Measurements from ENCODE around the gene KRTAP8-1. TPM values are rescaled to one million over a fixed set of nuclear protein-coding genes. Genes with fewer than 3 reads are reported as not detected.

Gene KRTAP8-1
- total RNA-seq: not detected

- H3K9ac ChIP-seq (ENCODE audit: low read depth in 1 of 3, low read length in 3 of 3): no peak within 1 kb of the TSS
- H3K27me3 ChIP-seq (ENCODE audit: control insufficient read depth in 3 of 3, insufficient read depth in 3 of 3, low read length in 3 of 3): no peaks in the 10 kb centered on the region
- no peaks in the 10 kb centered on the region for H3K36me3 ChIP-seq (ENCODE audit: control insufficient read depth in 3 of 3, insufficient read depth in 3 of 3, low read length in 3 of 3)
- H3K27ac ChIP-seq (ENCODE audit: low read depth, low read length): no peak within 1 kb of the TSS
- H3K9me3 ChIP-seq (ENCODE audit: control insufficient read depth in 3 of 3, low read length in 3 of 3): no peaks in the 10 kb centered on the region
- no peaks in the 10 kb centered on the region for H3K4me1 ChIP-seq (ENCODE audit: control insufficient read depth in 3 of 3, insufficient read depth in 3 of 3, low read length in 3 of 3)
- H3K4me3 ChIP-seq (ENCODE audit: low read length in 3 of 3): no peak within 1 kb of the TSS
These were observed at the start of gene KRTAP8-1 for GRCh38 chr21:30813174-30813573. KRTAP8-1 (minus strand) TSS chr21:30813274; CDS start chr21:30813220, 54 bp downstream.

GRCh38 chr21:30847627-30848500 is 34.8 kb upstream of the KRTAP8-1 start:
- Histone ChIP-seq H3K4me1 (ENCODE audit: control insufficient read depth in 3 of 3, insufficient read depth in 3 of 3, low read length in 3 of 3) (no peaks in the 10 kb centered on the region), H3K4me3 (ENCODE audit: low read length in 3 of 3) (no peak overlapping the region), H3K27me3 (ENCODE audit: control insufficient read depth in 3 of 3, insufficient read depth in 3 of 3, low read length in 3 of 3) (no peaks in the 10 kb centered on the region), H3K27ac (ENCODE audit: low read depth, low read length) (no peak overlapping the region), H3K36me3 (ENCODE audit: control insufficient read depth in 3 of 3, insufficient read depth in 3 of 3, low read length in 3 of 3) (no peaks in the 10 kb centered on the region), H3K9me3 (ENCODE audit: control insufficient read depth in 3 of 3, low read length in 3 of 3) (peaks cover 0 to 3% (median 0%) of the 10 kb centered on the region in 3 donors), H3K9ac (ENCODE audit: low read depth in 1 of 3, low read length in 3 of 3) (no peak overlapping the region)

- no peak overlapping the region for H3K4me3 ChIP-seq (ENCODE audit: low read length in 3 of 3)
These were observed 29.9 kb upstream of the KRTAP8-1 start for GRCh38 chr21:30842990-30843389.

GRCh38 chr21:30839304-30839703 is 26.2 kb upstream of the KRTAP8-1 start:
- H3K27me3 ChIP-seq (ENCODE audit: control insufficient read depth in 3 of 3, insufficient read depth in 3 of 3, low read length in 3 of 3): no peaks in the 10 kb centered on the region

More at GRCh38 chr21:30842990-30843389, 29.9 kb upstream of the KRTAP8-1 start:
- H3K4me1 ChIP-seq (ENCODE audit: control insufficient read depth in 3 of 3, insufficient read depth in 3 of 3, low read length in 3 of 3): no peaks in the 10 kb centered on the region
- no peaks in the 10 kb centered on the region for H3K36me3 ChIP-seq (ENCODE audit: control insufficient read depth in 3 of 3, insufficient read depth in 3 of 3, low read length in 3 of 3)
- no peaks in the 10 kb centered on the region for H3K9me3 ChIP-seq (ENCODE audit: control insufficient read depth in 3 of 3, low read length in 3 of 3)
- H3K27ac ChIP-seq (ENCODE audit: low read depth, low read length): no peak overlapping the region
- no peak overlapping the region for H3K9ac ChIP-seq (ENCODE audit: low read depth in 1 of 3, low read length in 3 of 3)
- no peaks in the 10 kb centered on the region for H3K27me3 ChIP-seq (ENCODE audit: control insufficient read depth in 3 of 3, insufficient read depth in 3 of 3, low read length in 3 of 3)

GRCh38 chr21:30838536-30838935 is 25.5 kb upstream of the KRTAP8-1 start:
- Histone ChIP-seq H3K27me3 (ENCODE audit: control insufficient read depth in 3 of 3, insufficient read depth in 3 of 3, low read length in 3 of 3) (no peaks in the 10 kb centered on the region), H3K4me3 (ENCODE audit: low read length in 3 of 3) (no peak overlapping the region), H3K4me1 (ENCODE audit: control insufficient read depth in 3 of 3, insufficient read depth in 3 of 3, low read length in 3 of 3) (no peaks in the 10 kb centered on the region), H3K9me3 (ENCODE audit: control insufficient read depth in 3 of 3, low read length in 3 of 3) (peaks cover 0 to under 1% (median 0%) of the 10 kb centered on the region in 3 donors), H3K27ac (ENCODE audit: low read depth, low read length) (no peak overlapping the region), H3K36me3 (ENCODE audit: control insufficient read depth in 3 of 3, insufficient read depth in 3 of 3, low read length in 3 of 3) (no peaks in the 10 kb centered on the region), H3K9ac (ENCODE audit: low read depth in 1 of 3, low read length in 3 of 3) (no peak overlapping the region)

More at GRCh38 chr21:30839304-30839703, 26.2 kb upstream of the KRTAP8-1 start:
- no peak overlapping the region for H3K27ac ChIP-seq (ENCODE audit: low read depth, low read length)
- H3K36me3 ChIP-seq (ENCODE audit: control insufficient read depth in 3 of 3, insufficient read depth in 3 of 3, low read length in 3 of 3): no peaks in the 10 kb centered on the region
- no peaks in the 10 kb centered on the region for H3K4me1 ChIP-seq (ENCODE audit: control insufficient read depth in 3 of 3, insufficient read depth in 3 of 3, low read length in 3 of 3)
- H3K9me3 ChIP-seq (ENCODE audit: control insufficient read depth in 3 of 3, low read length in 3 of 3): no peaks in the 10 kb centered on the region
- H3K9ac ChIP-seq (ENCODE audit: low read depth in 1 of 3, low read length in 3 of 3): no peak overlapping the region
- H3K4me3 ChIP-seq (ENCODE audit: low read length in 3 of 3): no peak overlapping the region

- Histone ChIP-seq H3K4me3 (ENCODE audit: low read length in 3 of 3) (no peak overlapping the region), H3K4me1 (ENCODE audit: control insufficient read depth in 3 of 3, insufficient read depth in 3 of 3, low read length in 3 of 3) (no peaks in the 10 kb centered on the region), H3K9ac (ENCODE audit: low read depth in 1 of 3, low read length in 3 of 3) (no peak overlapping the region), H3K27me3 (ENCODE audit: control insufficient read depth in 3 of 3, insufficient read depth in 3 of 3, low read length in 3 of 3) (no peaks in the 10 kb centered on the region), H3K27ac (ENCODE audit: low read depth, low read length) (no peak overlapping the region), H3K9me3 (ENCODE audit: control insufficient read depth in 3 of 3, low read length in 3 of 3) (peaks cover 4% of the 10 kb centered on the region in 3 donors), H3K36me3 (ENCODE audit: control insufficient read depth in 3 of 3, insufficient read depth in 3 of 3, low read length in 3 of 3) (no peaks in the 10 kb centered on the region)
These were observed 18.2 kb upstream of the KRTAP8-1 start for GRCh38 chr21:30831194-30831765.

GRCh38 chr21:30829659-30830058 is 16.6 kb upstream of the KRTAP8-1 start, which contains the start of gene KRTAP7-1:
KRTAP7-1 (minus strand) TSS chr21:30829759; CDS start chr21:30829698, 61 bp downstream.
- Histone ChIP-seq H3K4me1 (ENCODE audit: control insufficient read depth in 3 of 3, insufficient read depth in 3 of 3, low read length in 3 of 3) (no peaks in the 10 kb centered on the region), H3K9me3 (ENCODE audit: control insufficient read depth in 3 of 3, low read length in 3 of 3) (peaks cover 4 to 7% (median 4%) of the 10 kb centered on the region in 3 donors), H3K27ac (ENCODE audit: low read depth, low read length) (no peak within 1 kb of the TSS), H3K27me3 (ENCODE audit: control insufficient read depth in 3 of 3, insufficient read depth in 3 of 3, low read length in 3 of 3) (no peaks in the 10 kb centered on the region), H3K36me3 (ENCODE audit: control insufficient read depth in 3 of 3, insufficient read depth in 3 of 3, low read length in 3 of 3) (no peaks in the 10 kb centered on the region), H3K9ac (ENCODE audit: low read depth in 1 of 3, low read length in 3 of 3) (no peak within 1 kb of the TSS), H3K4me3 (ENCODE audit: low read length in 3 of 3) (no peak within 1 kb of the TSS)

- no peaks in the 10 kb centered on the region for H3K4me1 ChIP-seq (ENCODE audit: control insufficient read depth in 3 of 3, insufficient read depth in 3 of 3, low read length in 3 of 3)
- no peaks in the 10 kb centered on the region for H3K27me3 ChIP-seq (ENCODE audit: control insufficient read depth in 3 of 3, insufficient read depth in 3 of 3, low read length in 3 of 3)
- no peak overlapping the region for H3K9ac ChIP-seq (ENCODE audit: low read depth in 1 of 3, low read length in 3 of 3)
- no peak overlapping the region for H3K4me3 ChIP-seq (ENCODE audit: low read length in 3 of 3)
- no peaks in the 10 kb centered on the region for H3K9me3 ChIP-seq (ENCODE audit: control insufficient read depth in 3 of 3, low read length in 3 of 3)
- H3K27ac ChIP-seq (ENCODE audit: low read depth, low read length): no peak overlapping the region
- H3K36me3 ChIP-seq (ENCODE audit: control insufficient read depth in 3 of 3, insufficient read depth in 3 of 3, low read length in 3 of 3): no peaks in the 10 kb centered on the region
These were observed 6.0 kb upstream of the KRTAP8-1 start for GRCh38 chr21:30818837-30819610.

GRCh38 chr21:30800605-30801004 is 12.5 kb downstream of the KRTAP8-1 start:
- Histone ChIP-seq H3K4me3 (ENCODE audit: low read length in 3 of 3) (no peak overlapping the region), H3K27me3 (ENCODE audit: control insufficient read depth in 3 of 3, insufficient read depth in 3 of 3, low read length in 3 of 3) (no peaks in the 10 kb centered on the region), H3K27ac (ENCODE audit: low read depth, low read length) (no peak overlapping the region), H3K9ac (ENCODE audit: low read depth in 1 of 3, low read length in 3 of 3) (no peak overlapping the region), H3K36me3 (ENCODE audit: control insufficient read depth in 3 of 3, insufficient read depth in 3 of 3, low read length in 3 of 3) (no peaks in the 10 kb centered on the region), H3K4me1 (ENCODE audit: control insufficient read depth in 3 of 3, insufficient read depth in 3 of 3, low read length in 3 of 3) (no peaks in the 10 kb centered on the region), H3K9me3 (ENCODE audit: control insufficient read depth in 3 of 3, low read length in 3 of 3) (no peaks in the 10 kb centered on the region)

Measured in skeletal muscle tissue (tissue), 4 donors.